T-helper 22 cell (primary cell): ENCODE results near the gene NBAS.
"Not testable (repeated sequence)": the region's sequence is repeated elsewhere in the genome, so short reads cannot be mapped to it uniquely, and the experiment has no call there.

ENCODE experiments used
- DNase-seq: peaks from one replicate; pipeline ENCODE4 v3.0.0-alpha.2; 2020; ENCODE audit warnings: low read depth

Gene NBAS

DNA sequence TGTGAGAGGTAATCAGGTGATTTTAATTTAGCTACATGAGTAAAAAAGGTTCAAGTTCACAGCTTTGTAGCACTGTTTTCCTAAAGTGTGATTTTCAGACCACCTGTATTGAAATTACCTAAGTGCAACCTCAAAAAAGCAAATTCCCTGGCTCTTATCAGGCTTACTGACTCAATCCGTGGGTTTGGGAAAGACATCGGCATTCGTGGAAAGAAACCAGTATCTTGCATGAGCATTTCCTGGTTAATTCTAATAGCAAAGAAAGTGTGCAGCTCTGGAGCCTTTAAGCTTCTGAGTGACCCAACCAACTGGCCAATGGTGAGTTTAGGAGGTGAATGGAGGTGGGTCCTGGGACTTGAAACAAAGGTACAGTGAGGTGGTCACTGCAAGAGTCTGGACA lies 300.9 kb downstream of the NBAS start:
- DNase-seq, result no peak

DNA sequence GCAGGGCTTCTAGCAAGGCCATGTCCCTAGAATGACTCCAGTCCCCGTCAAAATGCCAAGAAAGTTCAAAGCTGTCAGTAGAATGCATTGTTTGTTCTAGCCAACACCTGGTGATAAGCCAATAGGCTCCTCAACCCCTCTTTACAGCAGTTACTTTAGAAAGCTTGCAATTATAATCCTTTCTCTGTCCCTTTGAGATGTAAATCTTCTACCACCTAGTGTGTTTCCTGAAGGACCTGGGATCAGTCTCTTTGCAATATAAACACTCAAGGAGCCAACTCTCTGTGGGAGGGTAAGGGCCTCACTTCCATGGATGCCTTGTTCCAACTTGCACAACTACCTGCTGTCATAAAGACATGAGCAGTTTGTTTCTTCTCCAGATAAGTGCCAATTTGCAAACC lies 301.8 kb downstream of the NBAS start:
- DNase-seq, result no peak

DNA sequence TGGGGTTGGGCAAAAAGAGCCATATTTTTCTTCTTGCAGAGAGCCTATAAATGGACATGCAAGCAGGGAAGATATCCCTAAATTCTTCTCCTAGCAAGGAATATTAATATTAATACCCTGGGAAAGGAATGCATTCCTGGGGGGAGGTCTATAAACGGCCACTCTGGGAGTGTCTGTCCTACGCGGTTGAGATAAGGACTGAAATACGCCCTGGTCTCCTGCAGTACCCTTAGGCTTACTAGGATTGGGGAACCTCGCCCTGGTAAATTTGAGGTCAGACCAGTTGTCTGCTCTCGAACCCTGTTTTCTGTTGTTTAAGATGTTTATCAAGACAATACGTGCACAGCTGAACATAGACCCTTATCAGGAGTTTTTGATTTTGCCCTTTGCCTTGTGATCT lies 302.7 kb downstream of the NBAS start:
- not testable (repeated sequence) for DNase-seq

DNA sequence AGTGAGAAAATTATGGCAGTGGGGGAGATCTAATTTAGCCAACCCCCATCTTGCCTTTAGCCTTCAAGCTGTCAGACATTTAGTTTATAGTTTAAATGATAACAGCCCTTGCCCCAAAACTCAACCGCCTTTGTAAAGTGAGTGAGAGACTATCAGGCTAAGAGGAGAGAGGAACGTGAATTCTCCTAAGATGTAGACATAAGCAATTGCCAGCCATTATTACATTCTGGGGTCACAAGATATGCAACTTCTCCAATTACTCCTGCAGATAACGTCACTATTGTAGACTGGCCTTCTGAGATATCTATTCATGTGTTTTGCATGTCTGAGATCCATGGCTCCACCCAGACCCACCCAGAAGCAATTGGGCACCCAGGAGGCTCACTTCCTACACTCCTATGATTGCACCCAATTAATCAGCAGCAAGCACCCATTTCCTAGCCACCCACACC lies 307.3 kb downstream of the NBAS start:
- no peak for DNase-seq

DNA sequence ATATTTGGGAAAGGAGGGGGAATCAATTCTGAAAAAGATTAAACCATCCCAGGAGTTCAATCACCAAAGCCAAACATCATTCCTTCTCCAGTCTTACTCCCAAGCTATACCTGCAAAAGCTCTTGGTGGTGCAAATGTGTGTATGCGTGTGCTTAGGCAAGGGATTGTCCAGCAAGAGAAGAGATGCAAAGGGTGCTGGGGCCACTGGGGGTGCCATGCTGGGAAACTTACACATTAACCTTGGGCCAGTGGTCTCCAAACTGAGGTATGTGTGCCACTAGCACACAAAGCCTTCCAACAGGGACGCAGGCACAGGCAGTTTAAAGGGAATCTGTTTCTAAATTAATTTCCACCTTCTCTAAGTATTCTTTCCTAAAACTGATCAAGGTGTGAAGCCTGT lies 307.9 kb downstream of the NBAS start:
- no peak for DNase-seq

DNA sequence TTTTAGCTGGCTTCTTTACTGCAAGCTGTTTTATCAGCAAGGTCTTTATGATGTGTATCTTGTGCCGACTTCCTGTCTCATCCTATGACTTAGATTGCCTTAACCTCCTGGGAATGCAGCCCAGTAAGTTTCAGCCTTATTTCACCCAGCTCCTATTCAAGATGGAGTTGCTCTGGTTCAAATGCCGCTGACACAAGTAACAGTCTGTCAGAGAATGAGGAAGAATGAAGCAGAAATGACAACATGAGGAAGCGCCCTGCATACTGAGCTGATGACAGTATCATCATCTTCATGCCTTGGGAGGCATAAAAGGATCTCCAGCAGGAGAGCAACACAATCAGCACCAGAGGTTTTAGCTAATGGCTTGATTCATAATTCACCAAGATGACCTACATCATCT lies 309.4 kb downstream of the NBAS start:
- no peak for DNase-seq

DNA sequence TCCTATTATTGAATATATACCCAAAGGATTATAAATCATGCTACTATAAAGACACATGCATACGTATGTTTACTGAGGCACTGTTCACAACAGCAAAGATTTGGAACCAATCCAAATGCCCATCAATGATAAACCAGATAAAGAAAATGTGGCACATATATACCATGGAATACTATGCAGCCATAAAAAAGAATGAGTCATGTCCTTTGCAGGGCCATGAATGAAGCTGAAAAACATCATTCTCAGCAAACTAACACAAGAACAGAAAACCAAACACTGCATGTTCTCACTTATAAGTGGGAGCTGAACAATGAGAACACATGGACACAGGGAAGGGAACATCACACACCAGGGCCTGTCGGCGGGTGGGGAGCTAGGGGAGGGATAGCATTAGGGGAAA lies 310.2 kb downstream of the NBAS start:
- not testable (repeated sequence) for DNase-seq

DNA sequence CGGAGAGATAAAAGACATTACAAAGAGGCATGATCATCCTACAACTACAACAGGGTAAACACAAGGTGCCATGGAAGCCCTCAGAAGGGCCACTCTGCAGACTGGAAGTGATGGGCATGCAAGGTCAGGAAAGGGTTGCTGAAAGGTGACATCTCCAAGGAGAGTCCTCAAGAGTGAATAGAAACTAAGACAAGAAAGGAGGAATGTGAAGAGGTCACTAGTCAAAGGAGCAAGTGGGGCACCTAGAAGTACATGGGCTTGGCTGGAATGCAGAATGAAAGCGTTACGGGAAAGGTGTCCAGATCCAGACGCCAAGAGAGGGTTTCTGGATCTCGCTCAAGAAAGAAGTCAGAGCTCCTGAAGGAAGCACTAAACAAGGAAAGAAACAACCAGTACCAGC lies 314.3 kb downstream of the NBAS start:
- DNase-seq, result no peak

DNA sequence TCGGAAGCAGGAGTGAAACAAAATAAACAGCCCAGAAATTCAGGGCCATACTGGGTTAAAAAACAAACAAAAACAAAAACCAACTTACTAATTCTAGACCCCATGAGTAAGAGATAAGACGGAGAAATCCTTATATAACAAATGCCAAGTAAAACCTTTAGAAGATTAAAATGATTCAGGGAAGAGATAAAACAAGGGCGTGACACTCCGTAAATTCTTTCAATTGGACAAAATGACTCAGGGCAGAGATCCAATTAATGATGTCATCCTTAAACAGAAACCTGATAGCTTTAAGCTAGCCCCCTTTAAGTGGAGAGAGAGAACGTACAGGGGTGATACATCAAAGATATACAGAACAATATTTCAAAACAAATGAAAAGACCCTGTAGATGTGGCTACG lies 317.4 kb downstream of the NBAS start:
- no peak for DNase-seq

DNA sequence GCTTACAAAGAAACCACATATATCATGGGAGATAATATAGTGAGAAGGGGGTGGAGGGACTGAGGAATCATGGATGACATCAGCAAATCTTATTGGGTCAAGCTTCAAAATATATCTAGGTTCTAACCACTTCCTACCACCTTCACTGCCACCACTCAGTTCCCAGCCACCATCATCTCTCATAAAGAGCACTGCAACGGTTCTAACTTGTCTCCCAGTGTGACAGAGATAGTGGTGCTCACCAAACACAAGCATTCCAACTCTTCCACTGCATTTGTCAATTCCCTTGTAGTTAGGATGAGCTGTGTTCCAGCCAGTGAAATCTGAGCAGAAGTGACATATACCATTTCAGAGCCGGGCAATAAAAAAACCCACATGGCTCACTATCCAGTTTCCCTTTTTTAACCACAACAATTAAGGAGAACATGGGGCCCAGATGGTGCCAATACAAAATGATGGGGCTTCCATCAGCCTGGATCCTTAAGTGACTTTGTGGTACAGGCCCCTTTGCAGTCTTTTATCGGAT lies 318.1 kb downstream of the NBAS start:
- no peak for DNase-seq

DNA sequence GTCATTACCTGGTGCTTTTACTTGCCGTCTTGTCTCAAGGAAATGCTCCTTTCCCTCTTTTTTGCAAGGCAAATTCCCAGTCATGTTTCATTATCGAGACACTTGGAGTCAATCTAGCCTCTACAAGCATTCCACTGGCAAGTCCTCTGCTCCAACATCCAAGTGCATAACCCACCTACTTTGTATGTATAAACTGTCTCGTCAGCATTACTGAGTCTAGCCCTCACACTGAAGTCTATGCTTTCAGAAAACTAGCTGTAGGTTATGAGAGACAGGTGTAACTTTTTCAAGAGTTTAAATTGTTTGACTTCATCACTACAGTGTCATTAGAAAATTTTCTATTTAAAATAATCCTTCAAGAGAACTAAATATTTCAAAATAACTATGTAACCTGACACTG lies 319.2 kb downstream of the NBAS start:
- no peak for DNase-seq

DNA sequence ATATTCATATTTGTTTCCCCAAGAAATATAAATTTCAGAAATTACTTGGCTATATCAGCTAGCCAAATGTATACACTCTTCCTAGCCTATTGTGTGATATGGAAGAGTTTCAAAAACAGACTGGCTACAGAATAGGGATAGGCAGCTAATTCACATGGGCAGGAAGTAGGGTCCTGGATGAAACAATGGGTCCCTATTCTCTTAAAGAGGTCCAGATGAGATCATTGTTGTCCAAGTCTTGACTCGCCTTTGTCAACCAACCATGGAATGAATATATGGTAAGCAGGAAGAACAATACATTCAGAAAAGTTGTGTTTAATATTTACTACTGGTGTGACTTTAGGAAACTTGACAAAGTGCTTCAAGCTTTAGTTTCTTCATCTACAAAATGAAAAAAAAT lies 319.9 kb downstream of the NBAS start:
- no peak for DNase-seq

DNA sequence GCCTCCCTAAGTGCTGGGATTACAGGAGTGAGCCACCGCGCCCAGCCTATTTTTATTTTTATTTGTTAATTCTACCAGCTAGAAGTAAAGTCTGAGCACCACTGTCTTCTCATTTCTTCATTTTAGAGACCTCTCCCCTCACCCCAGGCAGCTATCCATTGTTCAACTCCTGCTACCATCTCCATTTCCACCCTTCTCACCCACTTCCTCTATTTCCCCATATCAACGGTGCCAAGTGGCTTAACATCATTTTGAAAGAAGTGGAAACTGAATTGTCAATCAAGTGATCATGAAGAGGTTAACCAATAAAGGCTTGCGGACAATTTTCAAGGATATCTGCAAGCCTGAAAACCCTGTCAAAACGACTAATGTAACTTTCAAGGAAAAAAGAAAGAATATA lies 323.1 kb downstream of the NBAS start:
- no peak for DNase-seq

DNA sequence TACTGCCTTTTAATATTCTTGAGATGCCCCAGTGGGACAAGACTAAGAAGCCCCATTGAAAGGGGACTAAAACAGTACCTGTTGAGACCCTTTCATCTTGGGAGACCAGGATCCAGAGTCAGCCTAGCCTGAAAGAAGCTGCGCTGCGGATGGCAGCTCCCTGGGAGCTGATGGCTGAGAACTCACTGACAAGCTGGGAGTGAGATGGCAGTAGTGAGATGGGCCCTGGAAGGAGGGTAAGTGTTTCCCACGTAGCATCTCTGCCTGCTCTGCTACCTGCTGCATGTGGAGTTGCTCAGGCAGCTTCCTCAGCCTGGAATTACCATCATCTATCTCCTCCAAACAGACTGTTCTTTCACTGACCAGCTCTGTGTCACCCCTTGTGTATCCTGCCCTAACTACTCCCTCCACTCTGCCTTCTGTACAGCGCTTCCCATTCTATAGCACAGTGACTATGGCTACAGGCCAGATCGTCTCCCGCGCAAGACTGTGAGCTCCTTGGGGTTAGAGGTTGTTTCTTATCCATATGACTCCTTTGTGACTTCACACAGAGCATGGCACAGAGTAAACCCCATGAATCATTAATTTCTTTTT lies 330.4 kb downstream of the NBAS start:
- DNase-seq, result no peak

DNA sequence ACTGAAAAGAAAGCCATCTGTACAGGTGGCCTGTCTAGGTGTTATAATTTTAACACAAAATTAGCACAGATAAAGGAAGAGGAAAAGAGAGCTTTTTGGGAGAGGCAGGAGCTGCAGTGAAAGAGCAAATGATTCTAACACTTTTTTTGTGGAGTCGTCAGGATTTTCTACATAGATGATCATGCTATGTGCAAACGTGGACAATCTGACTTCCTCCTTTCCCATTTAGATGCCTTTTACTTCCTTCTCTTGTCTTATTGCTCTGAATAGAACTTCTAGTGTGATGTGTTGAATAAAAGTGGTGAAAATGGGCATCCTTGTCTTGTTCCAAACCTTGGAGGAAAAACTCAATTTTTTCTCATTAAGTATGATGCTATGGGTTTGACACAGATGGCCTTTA lies 334.5 kb downstream of the NBAS start:
- DNase-seq, result no peak

DNA sequence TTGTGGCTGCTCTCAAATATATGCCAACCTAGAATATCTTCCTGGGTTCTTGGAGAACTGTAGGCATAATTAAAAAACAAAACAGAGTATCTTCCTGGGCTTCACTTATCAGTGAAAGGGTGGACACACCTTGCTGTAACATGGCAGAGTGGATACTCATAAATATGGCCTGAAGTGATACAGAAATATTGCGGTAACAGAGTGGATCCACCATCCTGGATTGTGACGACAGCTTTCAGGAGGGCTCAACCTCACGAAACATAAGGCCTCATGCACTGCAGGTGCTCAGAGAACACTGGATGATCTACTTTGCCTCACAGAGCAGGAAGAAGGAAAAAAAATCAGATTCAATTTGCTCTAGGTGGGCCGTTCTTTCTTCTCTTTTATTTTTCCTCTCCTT lies 336.0 kb downstream of the NBAS start:
- no peak for DNase-seq

DNA sequence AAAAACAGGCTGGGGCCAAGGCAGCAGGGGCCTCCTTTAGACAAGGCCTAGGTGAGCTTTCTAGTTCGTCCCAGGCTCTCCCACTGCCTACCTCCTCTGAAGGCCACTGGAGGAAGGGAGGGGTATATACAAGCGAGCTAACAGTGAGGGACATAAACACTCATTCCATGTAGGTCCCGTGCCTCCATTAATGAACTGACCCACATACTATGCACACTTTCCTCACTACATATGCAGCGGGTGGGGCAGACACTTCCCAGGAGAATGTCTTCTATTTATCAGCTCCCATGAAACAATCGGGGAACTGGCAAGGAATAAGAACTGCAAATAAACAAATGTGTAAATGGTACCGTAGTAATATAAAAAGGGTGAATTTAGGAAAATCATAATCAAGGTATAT lies 336.5 kb downstream of the NBAS start:
- DNase-seq, result no peak

DNA sequence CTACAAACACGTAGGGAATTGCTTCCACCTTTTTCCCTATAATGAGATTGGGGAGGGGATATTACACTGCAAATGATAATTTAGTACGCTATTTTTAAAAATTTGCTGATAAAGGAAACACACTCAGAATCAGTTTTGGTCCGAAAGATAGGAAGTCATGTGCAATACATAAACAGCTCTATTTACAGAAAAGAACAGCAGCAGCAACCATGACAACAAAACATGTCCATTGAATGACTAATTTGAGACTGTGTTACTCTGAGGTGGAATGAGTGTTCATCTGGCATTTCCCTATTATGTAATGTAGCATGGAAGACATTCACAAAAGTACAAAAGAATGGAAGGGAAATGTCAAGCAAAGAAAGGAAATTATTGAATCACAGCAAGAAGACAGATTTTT lies 337.2 kb downstream of the NBAS start:
- DNase-seq, result no peak

DNA sequence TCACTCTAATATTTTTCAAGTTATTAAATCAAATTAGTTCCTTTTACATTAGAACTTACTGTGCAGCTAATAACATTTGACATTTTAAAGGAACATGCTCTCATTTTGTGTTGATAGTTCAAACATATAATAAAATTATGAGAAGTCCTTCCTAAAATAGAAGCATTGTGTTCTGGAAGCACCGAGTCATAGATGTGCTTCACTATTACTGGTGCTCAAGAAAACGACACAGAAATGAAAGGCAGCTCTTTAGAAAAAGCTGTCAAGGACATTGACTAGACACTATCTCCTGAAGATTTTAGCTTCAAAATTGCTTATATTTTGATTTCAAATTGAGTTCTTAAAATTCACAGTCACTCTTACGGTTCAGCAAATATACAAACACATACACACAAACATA lies 338.3 kb downstream of the NBAS start:
- no peak for DNase-seq

DNA sequence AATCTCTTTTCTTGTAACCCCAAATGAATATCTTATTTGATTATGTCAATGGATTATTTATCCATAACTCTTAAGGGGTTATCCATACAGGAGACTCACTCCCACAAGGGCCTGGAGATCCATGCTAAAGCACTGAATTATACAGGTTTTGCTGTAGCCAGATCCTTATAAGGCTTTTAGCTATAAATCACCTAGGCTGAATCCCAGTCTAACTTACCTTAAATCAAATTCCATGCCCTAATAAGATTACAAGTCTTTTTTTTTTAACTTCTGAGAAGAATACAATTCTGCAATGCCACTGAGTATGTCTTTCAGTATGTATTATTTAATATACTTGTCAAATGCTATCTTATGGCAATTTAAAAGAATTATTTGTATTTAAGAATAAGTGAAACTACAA lies 340.5 kb downstream of the NBAS start:
- no peak for DNase-seq

DNA sequence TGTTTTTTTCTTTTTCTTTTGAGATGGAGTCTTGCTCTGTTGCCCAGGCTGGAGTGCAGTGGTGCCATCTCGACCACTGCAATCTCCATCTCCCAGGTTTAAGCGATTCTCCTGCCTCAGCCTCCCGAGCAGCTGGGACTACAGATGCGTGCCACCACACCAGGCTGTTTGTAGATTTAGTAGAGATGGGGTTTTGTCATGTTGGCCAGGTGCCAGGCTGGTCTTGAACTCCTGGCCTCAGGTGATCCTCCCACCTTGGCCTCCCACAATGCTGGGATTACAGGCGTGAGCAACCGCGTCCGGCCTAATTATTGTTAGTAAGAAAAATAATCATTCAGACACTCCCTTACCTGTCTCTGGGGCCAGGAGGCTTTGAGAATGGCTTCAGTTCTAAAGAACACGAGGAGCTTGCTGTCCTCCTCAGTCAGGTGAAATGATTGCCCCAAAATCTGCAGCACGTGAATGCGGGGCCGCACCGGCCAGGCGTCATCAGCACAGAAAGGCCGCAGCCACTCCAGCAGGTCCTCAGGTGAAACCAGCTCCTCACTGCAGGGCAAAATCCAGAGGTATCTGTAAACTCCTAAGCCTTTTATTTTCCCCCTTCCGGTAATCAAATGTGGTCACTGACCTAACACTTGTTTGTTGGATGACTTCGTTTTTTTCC lies 342.6 kb downstream of the NBAS start:
- no peak for DNase-seq

DNA sequence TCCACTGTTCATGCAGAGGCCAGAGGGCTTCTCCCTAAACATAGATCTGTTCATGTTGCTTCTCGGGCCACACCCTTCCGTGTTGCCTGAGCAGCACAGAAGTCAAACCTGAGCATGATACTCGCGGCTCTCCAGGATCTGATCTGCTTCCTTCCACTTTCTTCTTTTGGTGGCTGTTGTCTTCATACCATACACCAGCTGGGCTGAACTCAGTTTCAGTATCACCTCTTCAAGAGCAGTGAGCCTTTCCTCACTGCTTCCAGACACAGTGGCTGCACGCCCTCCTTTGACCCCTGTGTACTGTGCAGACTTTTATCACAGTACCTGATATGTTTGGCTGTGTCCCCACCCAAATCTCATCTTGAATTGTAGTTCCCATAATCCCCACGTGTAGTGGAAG lies 348.9 kb downstream of the NBAS start:
- DNase-seq, result no peak

DNA sequence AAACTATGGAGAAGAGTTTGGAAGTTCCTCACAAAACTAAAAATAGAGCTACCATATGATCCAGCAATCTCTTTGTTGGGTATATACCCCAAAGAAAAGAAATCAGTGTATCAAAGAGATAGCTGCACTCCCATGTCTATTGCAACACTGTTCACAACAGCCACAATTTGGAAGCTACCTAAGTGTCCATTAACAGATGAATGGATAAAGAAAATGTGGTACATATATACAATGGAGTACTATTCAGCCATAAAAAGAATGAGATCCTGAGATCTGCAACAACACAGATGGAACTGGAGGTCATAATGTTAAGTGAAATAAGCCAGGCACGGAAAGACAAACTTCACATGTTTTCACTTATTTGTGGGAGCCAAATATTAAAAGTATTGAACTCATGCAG lies 350.6 kb downstream of the NBAS start:
- DNase-seq, result not testable (repeated sequence)

DNA sequence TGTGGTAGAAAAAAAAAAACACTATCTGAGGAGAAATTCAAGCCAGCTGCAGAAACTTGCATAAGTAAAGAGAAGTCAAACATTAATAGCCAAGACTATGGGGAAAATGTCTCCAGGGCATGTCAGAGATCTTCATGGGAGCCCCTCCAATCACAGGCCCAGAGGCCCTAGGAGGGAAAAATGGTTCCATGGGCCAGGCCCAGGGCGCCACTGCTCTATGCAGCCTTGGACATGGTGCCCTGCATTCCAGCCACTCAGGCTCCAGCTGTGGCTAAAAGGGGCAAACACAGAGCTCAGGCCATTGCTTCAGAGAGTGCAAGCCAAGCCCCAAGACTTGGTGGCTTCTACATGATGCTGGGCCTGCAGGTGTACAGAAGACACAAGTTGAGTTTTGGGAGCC lies 354.7 kb downstream of the NBAS start:
- DNase-seq, result no peak
